ENCODE results near the gene PRG2. TPM values are rescaled to one million over a fixed set of nuclear protein-coding genes. Genes with fewer than 3 reads are reported as not detected.

The PRG2 gene
- total and polyA plus RNA-seq, 5 donors from 2014 or later, result 0.13 TPM; not detected in 4

DNA sequence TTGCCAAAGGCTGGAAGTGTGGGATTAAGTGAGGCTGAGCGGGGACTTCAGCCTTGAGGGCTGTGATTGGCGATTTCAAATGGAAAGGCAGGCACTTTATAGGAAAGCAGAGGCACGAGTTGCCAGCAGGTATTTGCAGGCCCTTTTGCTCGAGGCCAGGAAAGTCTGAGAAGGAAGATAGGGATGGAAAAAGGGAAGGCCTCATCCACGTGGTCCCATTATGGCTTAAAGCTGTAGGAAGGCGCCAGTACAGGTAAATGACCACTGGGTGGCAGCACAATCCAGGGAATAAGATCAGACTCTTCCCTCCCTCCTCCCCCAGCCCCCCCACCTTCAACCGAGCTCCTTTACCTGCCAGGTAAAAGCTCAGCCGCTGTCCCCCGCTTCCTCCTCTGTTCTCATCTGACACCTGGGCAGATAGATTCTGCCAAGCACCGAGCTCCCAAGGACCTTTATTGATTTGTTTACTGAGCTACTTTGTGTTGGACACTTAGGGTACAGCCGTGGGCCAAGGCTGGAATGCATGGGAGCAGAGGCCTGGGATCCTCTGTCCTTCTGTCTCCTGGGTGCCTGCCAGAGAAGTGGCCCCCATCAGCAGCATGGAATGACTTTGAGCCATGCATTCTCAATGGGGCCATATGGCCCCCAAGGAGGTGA lies 44.8 kb downstream of the PRG2 start:
- DNase-seq (peak; percentile 63 to 65 (median 63)), ATAC-seq (ENCODE audit: low read depth in 2 of 2) (peak; percentile 72 to 78)
- Mint-ChIP-seq H3K36me3 (no peaks in the 10 kb centered on the region), H3K27ac (no peak overlapping the region), H3K4me3 (peak overlapping the region in 1 of 4 donors; percentile 30), H3K4me1 (peaks cover 0 to 8% (median 2%) of the 10 kb centered on the region in 4 donors), H3K27me3 (peaks cover 10% of the 10 kb centered on the region), H3K9me3 (no peaks in the 10 kb centered on the region)
- no peak overlapping the region for H3K4me3 ChIP-seq (ENCODE audit: low read depth, low read length)
- H3K27me3 ChIP-seq (ENCODE audit: control insufficient read depth, insufficient read depth, low read length), result peaks cover 3% of the 10 kb centered on the region
- no peaks in the 10 kb centered on the region for H3K9me3 ChIP-seq (ENCODE audit: control insufficient read depth in 2 of 2, low read length in 2 of 2)
- no peak overlapping the region for H3K27ac ChIP-seq (ENCODE audit: insufficient read depth, low read length, poor library complexity, severe bottlenecking)
- no peaks in the 10 kb centered on the region for H3K36me3 ChIP-seq (ENCODE audit: control insufficient read depth, insufficient read depth, low read length)
- H3K4me1 ChIP-seq (ENCODE audit: control insufficient read depth, insufficient read depth, low read length, poor library complexity, severe bottlenecking), result peaks cover 4% of the 10 kb centered on the region

- ATAC-seq (ENCODE audit: low read depth in 2 of 2) (no peak), DNase-seq (no peak)
- Mint-ChIP-seq H3K9me3 (no peaks in the 10 kb centered on the region), H3K27me3 (peaks cover 15% of the 10 kb centered on the region), H3K4me1 (peaks cover 0 to 6% (median under 1%) of the 10 kb centered on the region in 4 donors), H3K4me3 (no peak overlapping the region), H3K27ac (no peak overlapping the region), H3K36me3 (no peaks in the 10 kb centered on the region)
- H3K4me1 ChIP-seq (ENCODE audit: control insufficient read depth, insufficient read depth, low read length, poor library complexity, severe bottlenecking), result peaks cover 2% of the 10 kb centered on the region
- H3K4me3 ChIP-seq (ENCODE audit: low read depth, low read length), result no peak overlapping the region
- H3K9me3 ChIP-seq (ENCODE audit: control insufficient read depth in 2 of 2, low read length in 2 of 2), result no peaks in the 10 kb centered on the region
- H3K27me3 ChIP-seq (ENCODE audit: control insufficient read depth, insufficient read depth, low read length), result peaks cover 6% of the 10 kb centered on the region
- no peaks in the 10 kb centered on the region for H3K36me3 ChIP-seq (ENCODE audit: control insufficient read depth, insufficient read depth, low read length)
- H3K27ac ChIP-seq (ENCODE audit: insufficient read depth, low read length, poor library complexity, severe bottlenecking), result no peak overlapping the region
These were observed 45.6 kb downstream of the PRG2 start for GRCh38 chr11:57344826-57345225.

GRCh38 chr11:57343825-57344224 lies 46.6 kb downstream of the PRG2 start:
- peaks cover 12% of the 10 kb centered on the region for H3K27me3 Mint-ChIP-seq
- no peak overlapping the region for H3K27ac ChIP-seq (ENCODE audit: insufficient read depth, low read length, poor library complexity, severe bottlenecking)
- no peak overlapping the region for H3K27ac Mint-ChIP-seq
- no peaks in the 10 kb centered on the region for H3K9me3 ChIP-seq (ENCODE audit: control insufficient read depth in 2 of 2, low read length in 2 of 2)
- H3K9me3 Mint-ChIP-seq, result no peaks in the 10 kb centered on the region
- DNase-seq, result no peak
- no peaks in the 10 kb centered on the region for H3K4me1 ChIP-seq (ENCODE audit: control insufficient read depth, insufficient read depth, low read length, poor library complexity, severe bottlenecking)
- peaks cover 0 to 4% (median under 1%) of the 10 kb centered on the region in 4 donors for H3K4me1 Mint-ChIP-seq
- H3K4me3 Mint-ChIP-seq, result no peak overlapping the region
- H3K27me3 ChIP-seq (ENCODE audit: control insufficient read depth, insufficient read depth, low read length), result peaks cover 6% of the 10 kb centered on the region
- no peak for ATAC-seq (ENCODE audit: low read depth in 2 of 2)
- H3K36me3 ChIP-seq (ENCODE audit: control insufficient read depth, insufficient read depth, low read length), result no peaks in the 10 kb centered on the region
- H3K4me3 ChIP-seq (ENCODE audit: low read depth, low read length), result no peak overlapping the region
- H3K36me3 Mint-ChIP-seq, result no peaks in the 10 kb centered on the region

GRCh38 chr11:57342702-57343101 lies 47.7 kb downstream of the PRG2 start:
- no peak overlapping the region for H3K4me3 Mint-ChIP-seq
- H3K4me1 ChIP-seq (ENCODE audit: control insufficient read depth, insufficient read depth, low read length, poor library complexity, severe bottlenecking), result no peaks in the 10 kb centered on the region
- peaks cover 17% of the 10 kb centered on the region for H3K27me3 Mint-ChIP-seq
- DNase-seq, result no peak
- no peaks in the 10 kb centered on the region for H3K36me3 Mint-ChIP-seq
- peaks cover 0 to 4% (median under 1%) of the 10 kb centered on the region in 4 donors for H3K4me1 Mint-ChIP-seq
- H3K36me3 ChIP-seq (ENCODE audit: control insufficient read depth, insufficient read depth, low read length), result no peaks in the 10 kb centered on the region
- H3K27me3 ChIP-seq (ENCODE audit: control insufficient read depth, insufficient read depth, low read length), result peaks cover 6% of the 10 kb centered on the region
- no peak overlapping the region for H3K27ac ChIP-seq (ENCODE audit: insufficient read depth, low read length, poor library complexity, severe bottlenecking)
- H3K4me3 ChIP-seq (ENCODE audit: low read depth, low read length), result no peak overlapping the region
- H3K9me3 Mint-ChIP-seq, result no peaks in the 10 kb centered on the region
- no peak for ATAC-seq (ENCODE audit: low read depth in 2 of 2)
- no peaks in the 10 kb centered on the region for H3K9me3 ChIP-seq (ENCODE audit: control insufficient read depth in 2 of 2, low read length in 2 of 2)
- H3K27ac Mint-ChIP-seq, result no peak overlapping the region

DNA sequence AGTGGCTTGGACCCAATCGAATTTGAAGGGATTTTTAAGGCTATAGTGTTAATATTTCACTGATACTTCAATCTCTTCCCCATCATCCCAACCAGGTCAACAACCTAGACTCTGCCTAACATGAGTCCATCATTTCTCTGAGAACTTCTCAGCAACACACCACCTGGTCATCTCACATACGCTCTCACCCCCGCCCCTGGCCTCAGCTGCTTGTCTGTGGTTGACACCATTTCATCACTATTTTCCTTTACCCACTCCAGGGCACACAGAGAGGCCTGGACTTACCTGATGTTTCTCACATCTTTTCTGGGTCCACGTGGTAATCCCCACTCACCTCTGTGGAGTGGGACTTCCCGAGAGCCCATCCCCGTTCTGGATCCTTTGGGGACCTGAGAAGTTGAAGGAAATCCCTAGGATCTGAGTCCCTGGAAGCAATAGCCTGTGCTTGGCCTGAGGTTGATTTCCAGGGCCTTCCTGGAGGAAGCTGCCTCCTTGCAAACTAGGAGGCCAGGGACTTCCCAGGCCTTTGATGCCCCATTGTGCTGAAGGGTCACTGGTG lies 49.1 kb downstream of the PRG2 start:
- Mint-ChIP-seq H3K27me3 (peaks cover 23% of the 10 kb centered on the region), H3K36me3 (no peaks in the 10 kb centered on the region), H3K4me3 (no peak overlapping the region), H3K9me3 (no peaks in the 10 kb centered on the region), H3K4me1 (peaks cover 0 to 9% (median 2%) of the 10 kb centered on the region in 4 donors), H3K27ac (no peak overlapping the region)
- no peak overlapping the region for H3K4me3 ChIP-seq (ENCODE audit: low read depth, low read length)
- H3K4me1 ChIP-seq (ENCODE audit: control insufficient read depth, insufficient read depth, low read length, poor library complexity, severe bottlenecking), result peaks cover 2% of the 10 kb centered on the region
- no peak for DNase-seq
- H3K27me3 ChIP-seq (ENCODE audit: control insufficient read depth, insufficient read depth, low read length), result peaks cover 6% of the 10 kb centered on the region
- H3K36me3 ChIP-seq (ENCODE audit: control insufficient read depth, insufficient read depth, low read length), result no peaks in the 10 kb centered on the region
- no peak overlapping the region for H3K27ac ChIP-seq (ENCODE audit: insufficient read depth, low read length, poor library complexity, severe bottlenecking)
- no peak for ATAC-seq (ENCODE audit: low read depth in 2 of 2)
- no peaks in the 10 kb centered on the region for H3K9me3 ChIP-seq (ENCODE audit: control insufficient read depth in 2 of 2, low read length in 2 of 2)

- Mint-ChIP-seq H3K27me3 (peaks cover 23% of the 10 kb centered on the region), H3K27ac (peak overlapping the region in 1 of 3 donors; percentile 47), H3K36me3 (no peaks in the 10 kb centered on the region), H3K9me3 (no peaks in the 10 kb centered on the region), H3K4me3 (no peak overlapping the region), H3K4me1 (peaks cover 4 to 12% (median 7%) of the 10 kb centered on the region in 4 donors)
- no peaks in the 10 kb centered on the region for H3K36me3 ChIP-seq (ENCODE audit: control insufficient read depth, insufficient read depth, low read length)
- H3K9me3 ChIP-seq (ENCODE audit: control insufficient read depth in 2 of 2, low read length in 2 of 2), result no peaks in the 10 kb centered on the region
- peaks cover 8% of the 10 kb centered on the region for H3K4me1 ChIP-seq (ENCODE audit: control insufficient read depth, insufficient read depth, low read length, poor library complexity, severe bottlenecking)
- DNase-seq (no peak), ATAC-seq (ENCODE audit: low read depth in 2 of 2) (no peak)
- H3K4me3 ChIP-seq (ENCODE audit: low read depth, low read length), result no peak overlapping the region
- H3K27me3 ChIP-seq (ENCODE audit: control insufficient read depth, insufficient read depth, low read length), result peaks cover 6% of the 10 kb centered on the region
- no peak overlapping the region for H3K27ac ChIP-seq (ENCODE audit: insufficient read depth, low read length, poor library complexity, severe bottlenecking)
These were observed 50.3 kb downstream of the PRG2 start for GRCh38 chr11:57340039-57340615.

DNA sequence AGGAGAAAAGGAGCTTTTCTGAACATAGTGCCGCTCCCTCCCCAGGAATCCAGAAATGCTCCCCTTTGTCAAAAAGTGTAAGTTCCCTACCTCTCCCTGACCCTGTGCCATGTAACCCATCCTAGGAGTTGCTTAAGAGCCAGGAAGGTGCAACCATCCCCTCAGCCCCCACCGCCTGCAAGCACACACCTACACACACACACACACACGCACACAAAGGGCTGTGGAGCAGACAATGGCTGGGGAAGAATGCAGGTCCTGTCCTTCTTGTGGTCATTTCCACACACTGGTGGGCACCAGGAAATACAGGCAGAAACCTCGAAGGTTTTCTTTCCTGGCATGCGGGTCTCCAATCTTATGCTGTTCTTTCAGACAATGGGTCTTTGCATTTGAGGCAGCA lies 51.1 kb downstream of the PRG2 start:
- no peaks in the 10 kb centered on the region for H3K36me3 ChIP-seq (ENCODE audit: control insufficient read depth, insufficient read depth, low read length)
- H3K4me1 ChIP-seq (ENCODE audit: control insufficient read depth, insufficient read depth, low read length, poor library complexity, severe bottlenecking), result peaks cover 16% of the 10 kb centered on the region
- H3K27ac Mint-ChIP-seq, result peak overlapping the region in 2 of 3 donors; percentile 1 to 32
- H3K9me3 Mint-ChIP-seq, result no peaks in the 10 kb centered on the region
- no peak overlapping the region for H3K27ac ChIP-seq (ENCODE audit: insufficient read depth, low read length, poor library complexity, severe bottlenecking)
- no peak overlapping the region for H3K4me3 Mint-ChIP-seq
- H3K27me3 ChIP-seq (ENCODE audit: control insufficient read depth, insufficient read depth, low read length), result peaks cover 6% of the 10 kb centered on the region
- no peaks in the 10 kb centered on the region for H3K9me3 ChIP-seq (ENCODE audit: control insufficient read depth in 2 of 2, low read length in 2 of 2)
- H3K27me3 Mint-ChIP-seq, result peaks cover 23% of the 10 kb centered on the region
- H3K36me3 Mint-ChIP-seq, result no peaks in the 10 kb centered on the region
- DNase-seq (no peak), ATAC-seq (ENCODE audit: low read depth in 2 of 2) (no peak)
- peaks cover 4 to 20% (median 15%) of the 10 kb centered on the region in 4 donors for H3K4me1 Mint-ChIP-seq
- H3K4me3 ChIP-seq (ENCODE audit: low read depth, low read length), result no peak overlapping the region

Measured in CD4-positive, CD25-positive, alpha-beta regulatory T cell (primary cell).